Stimulated activated CD8-positive, alpha-beta memory T cell treated with anti-CD3 and anti-CD28 coated beads, Interleukin-7, amount 100 ng/mL, for 48 hours (primary cell): ENCODE data around the gene ACKR2.
"Not testable (repeated sequence)": the region's sequence is repeated elsewhere in the genome, so short reads cannot be mapped to it uniquely, and the experiment has no call there.

Experiments
- DNase-seq, 2 donors: peaks; one replicate each; pipeline ENCODE4 v3.0.0-alpha.2; 2020; ENCODE audit warnings: low read depth in 1 of 2; ENCODE audit errors: extremely low read depth in 1 of 2

ACKR2 gene

GRCh38 chr3:42883251-42883930 is 74.1 kb downstream of the ACKR2 start:
- not testable (repeated sequence) for DNase-seq

- DNase-seq = no peak
Measured at GRCh38 chr3:42884324-42884723, 75.1 kb downstream of the ACKR2 start.

- DNase-seq = no peak
Measured at GRCh38 chr3:42886294-42886822, 77.1 kb downstream of the ACKR2 start.

GRCh38 chr3:42887084-42887483 is 77.8 kb downstream of the ACKR2 start:
- DNase-seq = no peak

GRCh38 chr3:42891042-42891441 is 81.8 kb downstream of the ACKR2 start:
- DNase-seq = no peak

- DNase-seq = no peak
Measured at GRCh38 chr3:42892169-42892568, 82.9 kb downstream of the ACKR2 start.

GRCh38 chr3:42892807-42893206 is 83.6 kb downstream of the ACKR2 start:
- no peak for DNase-seq

- no peak for DNase-seq
Measured at GRCh38 chr3:42894698-42895579, 85.7 kb downstream of the ACKR2 start.

GRCh38 chr3:42895580-42895868 is 86.3 kb downstream of the ACKR2 start:
- DNase-seq = no peak

- DNase-seq = no peak
Measured at GRCh38 chr3:42898896-42899675, 89.8 kb downstream of the ACKR2 start.

- DNase-seq = no peak
Measured at GRCh38 chr3:42900226-42901072, 91.2 kb downstream of the ACKR2 start.

- DNase-seq = no peak
Measured at GRCh38 chr3:42901073-42901415, 91.8 kb downstream of the ACKR2 start.

GRCh38 chr3:42902257-42902656 is 93.0 kb downstream of the ACKR2 start:
- DNase-seq = no peak

GRCh38 chr3:42904076-42904475 is 94.8 kb downstream of the ACKR2 start:
- DNase-seq = no peak

GRCh38 chr3:42905740-42906069 is 96.5 kb downstream of the ACKR2 start:
- no peak for DNase-seq

GRCh38 chr3:42906070-42906847 is 97.0 kb downstream of the ACKR2 start, which contains the start of gene ZNF662:
ZNF662 (plus strand) TSS chr3:42906142; CDS start chr3:42908115, 1,973 bp downstream.
- DNase-seq = no peak

- no peak for DNase-seq
Measured at GRCh38 chr3:42906848-42907183, 97.6 kb downstream of the ACKR2 start.

GRCh38 chr3:42908675-42909074 is 99.4 kb downstream of the ACKR2 start:
- no peak for DNase-seq

- no peak for DNase-seq
Measured at GRCh38 chr3:42911551-42911950, 102.3 kb downstream of the ACKR2 start.
